Activated CD8-positive, alpha-beta T cell treated with anti-CD3 and anti-CD28 coated beads for 36 hours (primary cell): ENCODE results near the gene GNG8. TPM values are rescaled to one million over a fixed set of nuclear protein-coding genes. Genes with fewer than 3 reads are reported as not detected.

Source experiments
- ATAC-seq: fragments of 200-7000 bp; cut with Tn5 transposase; one replicate; pipeline ENCODE4 v1.10.0; 2021; ENCODE audit warnings: mild to moderate bottlenecking, moderate library complexity
- CTCF ChIA-PET: fragments of 350-600 bp; sonication (Branson Sonifier 250); formaldehyde crosslinking; loops from one replicate; lab custom pipeline; 2021; ENCODE audit warnings: antibody characterized with exemption; lab: Charles Lee
- POLR2A ChIA-PET: fragments of 350-600 bp; sonication (Branson Sonifier 250); formaldehyde crosslinking; loops from one replicate; lab custom pipeline; 2021; ENCODE audit warnings: antibody characterized with exemption; lab: Charles Lee
- DNase-seq: peaks from one replicate; pipeline ENCODE4 v3.0.0-alpha.2; 2020
- H3K27ac Mint-ChIP-seq: one replicate; pipeline ENCODE4 v1.8.0; 2021; ENCODE audit warnings: mild to moderate bottlenecking, mixed read lengths
- H3K27me3 Mint-ChIP-seq: one replicate; pipeline ENCODE4 v1.8.0; 2021; ENCODE audit warnings: mixed read lengths
- H3K36me3 Mint-ChIP-seq: one replicate; pipeline ENCODE4 v1.8.0; 2021; ENCODE audit warnings: low read depth, mixed read lengths
- H3K4me1 Mint-ChIP-seq: one replicate; pipeline ENCODE4 v1.8.0; 2021; ENCODE audit warnings: low read depth, mixed read lengths
- H3K4me3 Mint-ChIP-seq: one replicate; pipeline ENCODE4 v1.8.0; 2021; ENCODE audit warnings: mild to moderate bottlenecking, moderate library complexity, mixed read lengths
- H3K9me3 Mint-ChIP-seq: one replicate; pipeline ENCODE4 v1.8.0; 2021; ENCODE audit warnings: mixed read lengths
- intact Hi-C: fragments of 100-400 bp; cut with micrococcal nuclease; formaldehyde crosslinking; loops from one replicate; pipeline ENCODE4 v1.10.0; 2022
- total RNA-seq, 2 experiments: library from RNA; stranded (reverse); gene quantifications; one replicate each; pipeline ENCODE4 v1.2.3, GENCODE V29; 2021
- TF ChIP-seq, protein P1 (sequence below): fragments of 200-600 bp; IDR thresholded peaks from one replicate; pipeline ENCODE4 v1.8.0; 2022; ENCODE audit warnings: antibody characterized with exemption, mild to moderate bottlenecking

GNG8 gene
- total RNA-seq, 2 experiments from 2014 or later, result 33.0 to 45.4 TPM

GRCh38 chr19:46622118-46622446 is 13.9 kb downstream of the GNG8 start:
- intact Hi-C loops, result no loop called here
- TF ChIP-seq, protein P1, sequence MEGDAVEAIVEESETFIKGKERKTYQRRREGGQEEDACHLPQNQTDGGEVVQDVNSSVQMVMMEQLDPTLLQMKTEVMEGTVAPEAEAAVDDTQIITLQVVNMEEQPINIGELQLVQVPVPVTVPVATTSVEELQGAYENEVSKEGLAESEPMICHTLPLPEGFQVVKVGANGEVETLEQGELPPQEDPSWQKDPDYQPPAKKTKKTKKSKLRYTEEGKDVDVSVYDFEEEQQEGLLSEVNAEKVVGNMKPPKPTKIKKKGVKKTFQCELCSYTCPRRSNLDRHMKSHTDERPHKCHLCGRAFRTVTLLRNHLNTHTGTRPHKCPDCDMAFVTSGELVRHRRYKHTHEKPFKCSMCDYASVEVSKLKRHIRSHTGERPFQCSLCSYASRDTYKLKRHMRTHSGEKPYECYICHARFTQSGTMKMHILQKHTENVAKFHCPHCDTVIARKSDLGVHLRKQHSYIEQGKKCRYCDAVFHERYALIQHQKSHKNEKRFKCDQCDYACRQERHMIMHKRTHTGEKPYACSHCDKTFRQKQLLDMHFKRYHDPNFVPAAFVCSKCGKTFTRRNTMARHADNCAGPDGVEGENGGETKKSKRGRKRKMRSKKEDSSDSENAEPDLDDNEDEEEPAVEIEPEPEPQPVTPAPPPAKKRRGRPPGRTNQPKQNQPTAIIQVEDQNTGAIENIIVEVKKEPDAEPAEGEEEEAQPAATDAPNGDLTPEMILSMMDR, result no peak
- ChIA-PET POLR2A (interaction anchor here (0.5 to 14.9 kb wide), 6 partner anchors 10 to 492 kb away, joined by 3 to 232 read pairs (median 6); partner anchors contain the start of genes CALM3, DACT3, GNG8 and ZC3H4), CTCF (interaction anchor here (1.1 to 19.7 kb wide), 9 partner anchors 8 to 81 kb away, joined by 3 to 300 read pairs (median 5); partner anchors contain the start of gene DACT3)
- Mint-ChIP-seq H3K36me3 (peaks cover 46% of the 10 kb centered on the region), H3K27ac (peak overlapping the region; percentile 98), H3K4me3 (peak overlapping the region; percentile 71), H3K4me1 (peaks cover 66% of the 10 kb centered on the region), H3K9me3 (no peaks in the 10 kb centered on the region), H3K27me3 (peaks cover 3% of the 10 kb centered on the region)
- no peak for DNase-seq
- no peak for ATAC-seq

- ChIA-PET CTCF (interaction anchor here (0.7 to 19.7 kb wide), 13 partner anchors 7 to 82 kb away, joined by 3 to 300 read pairs (median 4); partner anchors contain the start of gene DACT3), POLR2A (interaction anchor here (0.5 to 14.9 kb wide), 7 partner anchors 11 to 492 kb away, joined by 3 to 232 read pairs (median 4); partner anchors contain the start of genes CALM3, DACT3, GNG8 and ZC3H4)
- DNase-seq (peak; percentile 77), ATAC-seq (no peak)
- Mint-ChIP-seq H3K9me3 (no peaks in the 10 kb centered on the region), H3K36me3 (peaks cover 46% of the 10 kb centered on the region), H3K27me3 (peaks cover 3% of the 10 kb centered on the region), H3K27ac (peak overlapping the region; percentile 98), H3K4me3 (peak overlapping the region; percentile 71), H3K4me1 (peaks cover 68% of the 10 kb centered on the region)
- intact Hi-C loops, result no loop called here
- TF ChIP-seq, protein P1, result peak; percentile 63
Measured at GRCh38 chr19:46621191-46622117, 14.5 kb downstream of the GNG8 start.

- POLR2A ChIA-PET, result interaction anchor here (0.7 to 14.9 kb wide), 6 partner anchors 9 to 98 kb away, joined by 3 to 232 read pairs (median 8); partner anchors contain the start of genes CALM3 and GNG8
- peaks cover 71% of the 10 kb centered on the region for H3K4me1 Mint-ChIP-seq
- DNase-seq (no peak), ATAC-seq (no peak)
- H3K9me3 Mint-ChIP-seq, result no peaks in the 10 kb centered on the region
- H3K36me3 Mint-ChIP-seq, result peaks cover 46% of the 10 kb centered on the region
- H3K4me3 Mint-ChIP-seq, result peak overlapping the region; percentile 71
- H3K27me3 Mint-ChIP-seq, result peaks cover 3% of the 10 kb centered on the region
- intact Hi-C loops, result no loop called here
- CTCF ChIA-PET, result interaction anchor here (1.2 to 19.7 kb wide), 7 partner anchors 8 to 42 kb away, joined by 4 to 300 read pairs (median 5); partner anchors contain the start of gene DACT3
- TF ChIP-seq, protein P1, result no peak
- peak overlapping the region; percentile 98 for H3K27ac Mint-ChIP-seq
Measured at GRCh38 chr19:46620716-46621115, 15.3 kb downstream of the GNG8 start.

- H3K27ac Mint-ChIP-seq, result peak overlapping the region; percentile 98
- peak; percentile 33 for DNase-seq
- H3K36me3 Mint-ChIP-seq, result peaks cover 46% of the 10 kb centered on the region
- intact Hi-C loops, result no loop called here
- peak overlapping the region; percentile 71 for H3K4me3 Mint-ChIP-seq
- no peaks in the 10 kb centered on the region for H3K9me3 Mint-ChIP-seq
- ChIA-PET POLR2A (interaction anchor here (0.7 to 14.9 kb wide), 6 partner anchors 9 to 97 kb away, joined by 3 to 232 read pairs (median 6); partner anchors contain the start of gene CALM3), CTCF (interaction anchor here (1.2 to 19.7 kb wide), 6 partner anchors 9 to 42 kb away, joined by 4 to 300 read pairs (median 14); partner anchors contain the start of gene DACT3)
- no peak for ATAC-seq
- H3K27me3 Mint-ChIP-seq, result peaks cover 3% of the 10 kb centered on the region
- H3K4me1 Mint-ChIP-seq, result peaks cover 68% of the 10 kb centered on the region
- TF ChIP-seq, protein P1, result no peak
Measured at GRCh38 chr19:46620267-46620666, 15.7 kb downstream of the GNG8 start.
